ENCODE measurements around the gene GABRE. TPM values are rescaled to one million over a fixed set of nuclear protein-coding genes. Genes with fewer than 3 reads are reported as not detected.

GABRE gene
- polyA plus RNA-seq, 1 experiment, result 13.9 TPM

Other genes with a start within 250 kb of the GABRE start
- gene CNGA2, start 239.9 kb downstream of the GABRE start, polyA plus RNA-seq (2011; rRNA removed), result not detected in 2 replicates
- not detected in 2 replicates for gene MAGEA4, start 61.8 kb downstream of the GABRE start, polyA plus RNA-seq (2011; rRNA removed)
- not detected in 2 replicates for gene MAGEA10, start 163.9 kb upstream of the GABRE start, polyA plus RNA-seq (2011; rRNA removed)